Neuronal stem cell (in vitro differentiated cells): Measurements from ENCODE around the gene POFUT2.

Source experiments
- DNase-seq: peaks from one replicate; pipeline ENCODE4 v3.0.0-alpha.2; 2013; ENCODE audit warnings: low spot score
- H2AFZ ChIP-seq: one replicate; pipeline ENCODE4 v1.6.1; 2013; ENCODE audit warnings: mild to moderate bottlenecking, low read length, inconsistent platforms
- H2AK5ac ChIP-seq: 2 replicates; pipeline ENCODE4 v1.6.1; 2013; ENCODE audit warnings: low read depth, mild to moderate bottlenecking, inconsistent platforms, low read length, moderate library complexity, mixed read lengths
- H2BK120ac ChIP-seq: 2 replicates; pipeline ENCODE4 v1.6.1; 2013; ENCODE audit warnings: low read depth, mild to moderate bottlenecking, inconsistent platforms, low read length, moderate library complexity, mixed read lengths
- H2BK12ac ChIP-seq: one replicate; pipeline ENCODE4 v1.6.1; 2013; ENCODE audit warnings: low read length, inconsistent platforms
- H2BK15ac ChIP-seq: 2 replicates; pipeline ENCODE4 v1.6.1; 2013; ENCODE audit warnings: mild to moderate bottlenecking, low read length, inconsistent platforms, mixed read lengths
- H2BK5ac ChIP-seq: one replicate; pipeline ENCODE4 v1.6.1; 2013; ENCODE audit warnings: inconsistent platforms, mild to moderate bottlenecking, low read length, moderate library complexity
- H3K14ac ChIP-seq: one replicate; pipeline ENCODE4 v1.6.1; 2013; ENCODE audit warnings: low read length, inconsistent platforms
- H3K18ac ChIP-seq: 2 replicates; pipeline ENCODE4 v1.6.1; 2013; ENCODE audit warnings: low read length, inconsistent platforms
- H3K23ac ChIP-seq: 2 replicates; pipeline ENCODE4 v1.6.1; 2013; ENCODE audit warnings: low read depth, mild to moderate bottlenecking, mixed read lengths, low read length, inconsistent platforms; ENCODE audit not compliant: poor library complexity
- H3K27ac ChIP-seq: replicated peaks from 3 replicates; pipeline ENCODE4 v1.5.1; 2013; ENCODE audit warnings: low read length, inconsistent platforms
- H3K27me3 ChIP-seq, 3 experiments: 2 replicates each; pipeline ENCODE4 v1.6.1; 2013; ENCODE audit warnings: low read length in 3 of 3, mild to moderate bottlenecking in 2 of 3, inconsistent platforms in 1 of 3, low read depth in 1 of 3, mixed read lengths in 1 of 3, moderate library complexity in 1 of 3; ENCODE audit not compliant: control insufficient read depth in 3 of 3, insufficient read depth in 3 of 3
- H3K36me3 ChIP-seq, 2 donors: replicated peaks in 1 of 2; 2 replicates each; pipeline ENCODE4 v1.6.1; 2013; ENCODE audit warnings: low read length in 2 of 2; ENCODE audit not compliant: control insufficient read depth in 2 of 2, insufficient read depth in 2 of 2
- H3K4ac ChIP-seq: 2 replicates; pipeline ENCODE4 v1.6.1; 2013; ENCODE audit warnings: inconsistent platforms, mild to moderate bottlenecking, low read length, moderate library complexity
- H3K4me1 ChIP-seq, 2 donors: 1 replicate in 1 of 2; 2 replicates in 1 of 2; pipeline ENCODE4 v1.6.1; 2013; ENCODE audit warnings: low read length in 2 of 2, low read depth in 1 of 2; ENCODE audit not compliant: control insufficient read depth in 2 of 2, insufficient read depth in 1 of 2
- H3K4me2 ChIP-seq: one replicate; pipeline ENCODE4 v1.6.1; 2013; ENCODE audit warnings: mild to moderate bottlenecking, low read length, inconsistent platforms; ENCODE audit not compliant: insufficient read depth, poor library complexity, severe bottlenecking
- H3K4me3 ChIP-seq, 2 donors: 2 replicates each; pipeline ENCODE4 v1.5.1; 2013; ENCODE audit warnings: low read length in 2 of 2, mild to moderate bottlenecking in 2 of 2, inconsistent platforms in 1 of 2, moderate library complexity in 1 of 2
- H3K79me1 ChIP-seq: one replicate; pipeline ENCODE4 v1.6.1; 2013; ENCODE audit warnings: low read depth, mild to moderate bottlenecking, inconsistent platforms, low read length, moderate library complexity
- H3K9ac ChIP-seq: one replicate; pipeline ENCODE4 v1.6.1; 2013; ENCODE audit warnings: mild to moderate bottlenecking, low read depth, low read length, inconsistent platforms; ENCODE audit not compliant: poor library complexity
- H3K9me3 ChIP-seq, 2 donors: replicated peaks in 1 of 2; 2 replicates each; pipeline versions ENCODE3 to v1.6.1; 2013; ENCODE audit warnings: low read length in 2 of 2, mild to moderate bottlenecking in 2 of 2, inconsistent platforms in 1 of 2, low read depth in 1 of 2, mixed read lengths in 1 of 2, moderate library complexity in 1 of 2; ENCODE audit not compliant: control insufficient read depth in 2 of 2, insufficient read depth in 1 of 2
- H4K8ac ChIP-seq: one replicate; pipeline ENCODE4 v1.6.1; 2013; ENCODE audit warnings: low read depth, mild to moderate bottlenecking, inconsistent platforms, low read length, moderate library complexity
- H4K91ac ChIP-seq: one replicate; pipeline ENCODE4 v1.6.1; 2013; ENCODE audit warnings: low read length, low read depth, mild to moderate bottlenecking, inconsistent platforms; ENCODE audit not compliant: poor library complexity
- WGBS, 2 donors: extraction: QIAGEN DNeasy Blood & Tissue Kit; methylation state at CpG; one replicate each; pipeline ENCODE4 v1.1.7; 2013; ENCODE audit warnings: missing lambda C conversion rate in 2 of 2, mixed read lengths in 1 of 2; ENCODE audit not compliant: insufficient read length in 2 of 2, insufficient replicate concordance in 1 of 2; ENCODE audit errors: extremely low coverage in 2 of 2; 5-methylcytosine and 5-hydroxymethylcytosine counted together

Gene POFUT2

GRCh38 chr21:45309987-45310381, 22.3 kb upstream of the POFUT2 start:
- no CpG with 5 or more reads among the region's 3 CpGs for WGBS, 2 donors

DNA sequence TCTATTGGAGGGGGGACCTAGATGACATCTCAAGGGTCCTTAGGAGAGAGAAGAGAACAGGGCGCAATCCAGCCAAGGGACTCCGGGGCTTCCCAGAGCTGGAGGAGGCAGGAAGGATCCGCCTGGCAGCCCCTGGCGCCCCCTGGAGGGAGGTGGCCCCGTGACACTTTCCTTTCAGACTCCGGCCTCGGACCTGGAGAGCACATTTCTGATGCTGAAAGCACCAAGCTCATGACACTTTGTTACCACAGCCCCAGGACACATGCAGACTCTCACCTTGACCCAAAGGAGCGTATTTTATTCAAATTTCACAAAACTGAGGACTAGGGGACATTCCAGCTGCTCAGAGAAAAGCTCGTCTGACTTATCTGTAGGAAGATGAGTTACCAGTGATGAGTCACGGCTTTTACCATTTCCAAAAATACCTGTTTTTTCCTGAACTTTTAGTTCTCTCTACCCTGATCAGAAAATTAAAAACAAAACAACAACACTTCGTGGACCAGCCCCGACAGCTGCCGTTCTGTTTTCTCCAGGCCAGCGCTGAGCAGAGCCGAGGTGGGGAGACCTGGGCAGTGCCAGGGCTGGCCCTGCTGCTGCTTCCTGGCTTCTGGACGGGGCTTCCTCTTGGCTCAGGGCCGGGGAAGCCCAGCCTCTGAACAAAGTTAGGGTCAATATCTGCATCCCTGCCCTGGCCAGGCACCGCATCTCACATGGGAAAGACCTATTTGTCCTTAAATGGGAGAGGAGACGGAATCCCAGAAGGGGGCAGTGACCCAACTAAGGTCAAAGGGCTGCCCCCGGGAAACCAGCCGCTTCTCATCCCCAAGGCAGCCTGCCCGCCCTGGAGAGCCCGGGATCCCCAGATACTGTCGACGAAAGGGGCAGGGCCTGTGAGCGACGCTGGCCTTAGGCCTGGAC, 21.6 kb upstream of the POFUT2 start:
- Histone ChIP-seq H2BK15ac (peak overlapping the region; percentile 44), H2BK5ac (peak overlapping the region; percentile 45), H3K27ac (no peak overlapping the region), H3K14ac (peak overlapping the region; percentile 14), H3K4me3 (peak overlapping the region in 1 of 2 donors; percentile 64), H4K8ac (no peak overlapping the region), H2BK120ac (no peak overlapping the region), H3K4me2 (no peak overlapping the region), H3K18ac (peak overlapping the region; percentile 0), H3K9ac (peak overlapping the region; percentile 45), H2AK5ac (peak overlapping the region; percentile 70), H3K4me1 (peaks cover 17 to 20% of the 10 kb centered on the region in 2 donors), H3K4ac (no peak overlapping the region), H2BK12ac (no peak overlapping the region), H2AFZ (peak overlapping the region; percentile 70), H3K9me3 (peaks cover 3 to 6% of the 10 kb centered on the region in 2 donors), H4K91ac (no peak overlapping the region), H3K23ac (peak overlapping the region; percentile 83), H3K79me1 (no peaks in the 10 kb centered on the region), H3K27me3 (peaks cover 0 to 5% (median 0%) of the 10 kb centered on the region in 3 experiments), H3K36me3 (no peaks in the 10 kb centered on the region)
- WGBS, 2 donors: no CpG with 5 or more reads among the region's 27 CpGs
- peak; percentile 53 for DNase-seq

More at GRCh38 chr21:45309987-45310381, 22.3 kb upstream of the POFUT2 start:
- Histone ChIP-seq H3K9me3 (peaks cover 3 to 6% of the 10 kb centered on the region in 2 donors), H2BK15ac (no peak overlapping the region), H3K23ac (no peak overlapping the region), H4K8ac (no peak overlapping the region), H3K18ac (no peak overlapping the region), H3K4ac (no peak overlapping the region), H3K9ac (peak overlapping the region; percentile 55), H3K4me3 (peak overlapping the region in 1 of 2 donors; percentile 64), H2BK5ac (no peak overlapping the region), H2BK120ac (no peak overlapping the region), H3K4me2 (no peak overlapping the region), H3K27ac (no peak overlapping the region), H4K91ac (no peak overlapping the region), H3K36me3 (no peaks in the 10 kb centered on the region), H3K27me3 (peaks cover 0 to 5% (median 0%) of the 10 kb centered on the region in 3 experiments), H2BK12ac (no peak overlapping the region), H3K14ac (peak overlapping the region; percentile 14), H2AFZ (no peak overlapping the region), H2AK5ac (peak overlapping the region; percentile 82), H3K4me1 (peaks cover 17 to 18% of the 10 kb centered on the region in 2 donors), H3K79me1 (no peaks in the 10 kb centered on the region)
- no peak for DNase-seq

GRCh38 chr21:45308194-45309068, 20.7 kb upstream of the POFUT2 start:
- H3K4me1 ChIP-seq: peaks cover 17 to 20% of the 10 kb centered on the region in 2 donors
- no peak overlapping the region for H3K4me3 ChIP-seq

More at GRCh38 chr21:45308194-45309068, 20.7 kb upstream of the POFUT2 start:
- H3K4me2 ChIP-seq: no peak overlapping the region
- peaks cover 0 to 5% (median 0%) of the 10 kb centered on the region in 3 experiments for H3K27me3 ChIP-seq
- no CpG with 5 or more reads among the region's 27 CpGs for WGBS, 2 donors
- H3K4ac ChIP-seq: no peak overlapping the region
- H3K79me1 ChIP-seq: no peaks in the 10 kb centered on the region
- H3K14ac ChIP-seq: no peak overlapping the region
- peak overlapping the region; percentile 44 for H2BK15ac ChIP-seq
- H2BK120ac ChIP-seq: no peak overlapping the region
- H3K9me3 ChIP-seq: peaks cover 3 to 6% of the 10 kb centered on the region in 2 donors
- peak overlapping the region; percentile 83 for H3K23ac ChIP-seq
- no peak overlapping the region for H4K8ac ChIP-seq
- peak overlapping the region; percentile 93 for H2BK12ac ChIP-seq
- no peak overlapping the region for H4K91ac ChIP-seq
- H2BK5ac ChIP-seq: no peak overlapping the region
- peak overlapping the region; percentile 68 for H3K18ac ChIP-seq
- peak overlapping the region; percentile 47 for H2AK5ac ChIP-seq
- DNase-seq: no peak
- H2AFZ ChIP-seq: peak overlapping the region; percentile 70
- peak overlapping the region; percentile 45 for H3K9ac ChIP-seq
- H3K27ac ChIP-seq: no peak overlapping the region
- no peaks in the 10 kb centered on the region for H3K36me3 ChIP-seq
